Nephron (organoid): ENCODE data around the gene ETNK2.

Experiments
- H3K27ac Mint-ChIP-seq, 3 experiments: 2 replicates each; pipeline ENCODE4 v1.8.0; 2020; ENCODE audit warnings: mixed read lengths in 3 of 3, mild to moderate bottlenecking in 2 of 3, moderate library complexity in 1 of 3
- H3K27me3 Mint-ChIP-seq: 2 replicates; pipeline ENCODE4 v1.8.0; 2021; ENCODE audit warnings: low read depth, mild to moderate bottlenecking, moderate library complexity, mixed read lengths
- H3K36me3 Mint-ChIP-seq: 2 replicates; pipeline ENCODE4 v1.8.0; 2020; ENCODE audit warnings: low read depth, mixed read lengths
- H3K4me1 Mint-ChIP-seq: 2 replicates; pipeline ENCODE4 v1.8.0; 2020; ENCODE audit warnings: mixed read lengths
- H3K4me3 Mint-ChIP-seq, 3 experiments: 2 replicates each; pipeline ENCODE4 v1.8.0; 2020; ENCODE audit warnings: mild to moderate bottlenecking in 3 of 3, mixed read lengths in 3 of 3, moderate library complexity in 2 of 3
- H3K9me3 Mint-ChIP-seq: 2 replicates; pipeline ENCODE4 v1.8.0; 2020; ENCODE audit warnings: mixed read lengths
- TF ChIP-seq, protein P1 (sequence below), 3 experiments: fragments of 200-600 bp; sonication (generic); IDR thresholded peaks; one replicate each; pipeline ENCODE4 v1.5.0; 2021; ENCODE audit warnings: antibody characterized with exemption in 3 of 3; ENCODE audit not compliant: unreplicated experiment in 3 of 3

Gene ETNK2

GRCh38 chr1:204196068-204196795, 44.4 kb upstream of the ETNK2 start, which contains the start of gene KISS1:
KISS1 (minus strand) TSS chr1:204196491; CDS start chr1:204192876, 3,615 bp downstream.
- Mint-ChIP-seq H3K4me3 (no peak within 1 kb of the TSS), H3K36me3 (no peaks in the 10 kb centered on the region)

DNA sequence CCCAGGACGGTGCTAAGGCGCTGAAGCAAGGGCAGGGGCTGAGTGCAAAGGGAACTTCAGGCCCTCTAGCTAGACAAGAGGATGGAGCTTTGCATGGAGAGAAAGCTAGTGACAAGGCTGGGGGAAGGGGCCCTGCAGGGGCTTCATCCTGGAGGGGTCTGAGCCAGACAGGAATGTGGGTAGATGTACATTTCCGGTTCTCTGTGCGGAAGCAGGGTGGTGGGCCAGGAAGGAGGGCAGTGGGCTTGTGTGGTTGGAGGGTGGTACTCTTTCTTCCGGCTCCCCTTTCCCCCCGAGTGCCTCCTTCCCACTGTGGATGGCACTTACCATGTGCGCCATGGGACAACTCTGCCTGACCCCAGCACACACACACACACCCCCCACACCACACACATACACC, 42.9 kb upstream of the ETNK2 start:
- H3K4me1 Mint-ChIP-seq: peaks cover 31% of the 10 kb centered on the region
- TF ChIP-seq, protein P1, sequence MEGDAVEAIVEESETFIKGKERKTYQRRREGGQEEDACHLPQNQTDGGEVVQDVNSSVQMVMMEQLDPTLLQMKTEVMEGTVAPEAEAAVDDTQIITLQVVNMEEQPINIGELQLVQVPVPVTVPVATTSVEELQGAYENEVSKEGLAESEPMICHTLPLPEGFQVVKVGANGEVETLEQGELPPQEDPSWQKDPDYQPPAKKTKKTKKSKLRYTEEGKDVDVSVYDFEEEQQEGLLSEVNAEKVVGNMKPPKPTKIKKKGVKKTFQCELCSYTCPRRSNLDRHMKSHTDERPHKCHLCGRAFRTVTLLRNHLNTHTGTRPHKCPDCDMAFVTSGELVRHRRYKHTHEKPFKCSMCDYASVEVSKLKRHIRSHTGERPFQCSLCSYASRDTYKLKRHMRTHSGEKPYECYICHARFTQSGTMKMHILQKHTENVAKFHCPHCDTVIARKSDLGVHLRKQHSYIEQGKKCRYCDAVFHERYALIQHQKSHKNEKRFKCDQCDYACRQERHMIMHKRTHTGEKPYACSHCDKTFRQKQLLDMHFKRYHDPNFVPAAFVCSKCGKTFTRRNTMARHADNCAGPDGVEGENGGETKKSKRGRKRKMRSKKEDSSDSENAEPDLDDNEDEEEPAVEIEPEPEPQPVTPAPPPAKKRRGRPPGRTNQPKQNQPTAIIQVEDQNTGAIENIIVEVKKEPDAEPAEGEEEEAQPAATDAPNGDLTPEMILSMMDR (IDR thresholded peaks at IDR 0.05; ENCODE audit: unreplicated experiment in 3 of 3): no peak
- no peaks in the 10 kb centered on the region for H3K9me3 Mint-ChIP-seq
- H3K27ac Mint-ChIP-seq: no peak overlapping the region
- H3K4me3 Mint-ChIP-seq: no peak overlapping the region
- peaks cover 37% of the 10 kb centered on the region for H3K27me3 Mint-ChIP-seq
- H3K36me3 Mint-ChIP-seq: no peaks in the 10 kb centered on the region

More at GRCh38 chr1:204196068-204196795, 44.4 kb upstream of the ETNK2 start, which contains the start of gene KISS1:
- TF ChIP-seq, protein P1 (IDR thresholded peaks at IDR 0.05; ENCODE audit: unreplicated experiment in 3 of 3): no peak
- Mint-ChIP-seq H3K27ac (no peak within 1 kb of the TSS), H3K4me1 (peaks cover 19% of the 10 kb centered on the region), H3K9me3 (no peaks in the 10 kb centered on the region), H3K27me3 (peaks cover 32% of the 10 kb centered on the region)

- TF ChIP-seq, protein P1 (IDR thresholded peaks at IDR 0.05; ENCODE audit: unreplicated experiment in 3 of 3): no peak
- no peak overlapping the region for H3K27ac Mint-ChIP-seq
Observed at GRCh38 chr1:204194080-204194479, 42.2 kb upstream of the ETNK2 start.

DNA sequence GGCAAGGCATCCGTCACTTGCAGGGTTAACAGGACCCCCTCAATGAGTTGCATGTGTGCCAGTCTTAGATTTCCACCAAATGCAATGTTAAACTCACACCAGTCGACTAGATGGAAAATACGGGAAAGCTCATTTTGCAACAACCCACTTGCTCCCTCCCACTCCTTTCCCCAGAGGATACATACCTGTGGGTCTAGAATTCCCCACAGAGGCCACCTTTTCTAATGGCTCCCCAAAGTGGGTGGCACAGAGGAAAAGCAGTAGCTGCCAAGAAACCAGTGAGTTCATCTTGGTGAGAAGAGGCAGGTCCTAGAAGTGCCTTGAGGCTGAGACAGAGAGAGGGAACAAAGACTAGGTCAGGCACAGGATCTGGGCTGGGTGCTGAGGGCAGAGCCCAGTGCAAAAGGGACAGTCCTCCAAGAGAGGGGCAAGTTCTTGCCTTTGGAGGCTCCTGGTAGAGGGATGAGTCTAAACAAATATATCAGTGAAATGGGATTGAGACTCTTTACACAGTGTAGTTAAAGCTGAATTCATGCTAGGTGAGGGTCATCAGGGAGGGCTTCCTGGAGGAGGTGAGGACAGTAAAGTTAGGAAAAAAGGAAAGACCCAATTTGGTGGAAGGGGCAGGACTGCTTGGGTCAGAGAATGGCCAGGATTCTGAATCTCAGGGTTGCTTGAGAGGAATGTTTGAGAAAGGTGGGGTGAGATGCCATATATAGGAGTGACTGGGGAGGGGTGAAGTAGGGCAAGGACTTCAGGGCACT, 40.9 kb upstream of the ETNK2 start:
- peaks cover 25% of the 10 kb centered on the region for H3K4me1 Mint-ChIP-seq
- peaks cover 51% of the 10 kb centered on the region for H3K27me3 Mint-ChIP-seq
- TF ChIP-seq, protein P1 (IDR thresholded peaks at IDR 0.05; ENCODE audit: unreplicated experiment in 3 of 3): no peak
- H3K27ac Mint-ChIP-seq: no peak overlapping the region
- H3K36me3 Mint-ChIP-seq: no peaks in the 10 kb centered on the region
- H3K4me3 Mint-ChIP-seq: no peak overlapping the region
- no peaks in the 10 kb centered on the region for H3K9me3 Mint-ChIP-seq

More at GRCh38 chr1:204194080-204194479, 42.2 kb upstream of the ETNK2 start:
- H3K27me3 Mint-ChIP-seq: peaks cover 38% of the 10 kb centered on the region
- no peaks in the 10 kb centered on the region for H3K36me3 Mint-ChIP-seq
- peaks cover 34% of the 10 kb centered on the region for H3K4me1 Mint-ChIP-seq
- no peaks in the 10 kb centered on the region for H3K9me3 Mint-ChIP-seq
- H3K4me3 Mint-ChIP-seq: no peak overlapping the region

GRCh38 chr1:204192046-204192445, 40.2 kb upstream of the ETNK2 start:
- Mint-ChIP-seq H3K4me3 (no peak overlapping the region), H3K27ac (no peak overlapping the region), H3K4me1 (peaks cover 25% of the 10 kb centered on the region), H3K36me3 (no peaks in the 10 kb centered on the region), H3K27me3 (peaks cover 58% of the 10 kb centered on the region), H3K9me3 (no peaks in the 10 kb centered on the region)
- TF ChIP-seq, protein P1 (IDR thresholded peaks at IDR 0.05; ENCODE audit: unreplicated experiment in 3 of 3): no peak
